HEK293T (cell line): Measurements from ENCODE around the gene DLEC1.

Experiments used
- ARNT ChIP-seq: fragments of 450-650 bp; IDR thresholded peaks from 2 replicates; pipeline ENCODE4 v1.6.1; 2017; ENCODE audit warnings: mild to moderate bottlenecking
- FOXA1 ChIP-seq: fragments of 450-650 bp; IDR thresholded peaks from 2 replicates; pipeline ENCODE4 v1.6.1; 2016; ENCODE audit warnings: mild to moderate bottlenecking
- FOXM1 ChIP-seq: fragments of 450-650 bp; IDR thresholded peaks from 2 replicates; pipeline ENCODE4 v1.6.1; 2017; ENCODE audit warnings: mild to moderate bottlenecking, borderline replicate concordance
- NFRKB ChIP-seq: fragments of 450-650 bp; IDR thresholded peaks from 2 replicates; pipeline ENCODE4 v1.6.1; 2016; ENCODE audit warnings: mild to moderate bottlenecking, moderate library complexity
- SP1 ChIP-seq: fragments of 450-650 bp; IDR thresholded peaks from 2 replicates; pipeline ENCODE4 v1.6.1; 2017
- SUZ12 ChIP-seq: fragments of 450-650 bp; IDR thresholded peaks from 2 replicates; pipeline ENCODE4 v1.6.1; 2016; ENCODE audit warnings: mild to moderate bottlenecking
- TARDBP ChIP-seq: fragments of 450-650 bp; IDR thresholded peaks from 2 replicates; pipeline ENCODE4 v1.6.1; 2016
- ZNF384 ChIP-seq: fragments of 450-650 bp; IDR thresholded peaks from 2 replicates; pipeline ENCODE4 v1.6.1; 2016

- TF ChIP-seq SUZ12, result no peak
- TF ChIP-seq SP1, result no peak
- TF ChIP-seq ARNT, result no peak
- no peak for TF ChIP-seq NFRKB
- TF ChIP-seq FOXA1, result no peak
- 0 out of 2 replicates have a peak, but pooled peaks have one; percentile 55 for TF ChIP-seq ZNF384
- TF ChIP-seq TARDBP, result no peak
- no peak for TF ChIP-seq FOXM1
Observed at GRCh38 chr3:38164643-38164951, 125.6 kb downstream of the DLEC1 start.
